Stomach (tissue), 9 donors: ENCODE data around the gene SLC22A15. TPM values are rescaled to one million over a fixed set of nuclear protein-coding genes. Genes with fewer than 3 reads are reported as not detected.

Source experiments
- DNase-seq, 2 donors: peaks; one replicate each; pipeline versions ENCODE4 v3.0.0 to v3.0.0-alpha.2; 2013 to 2019
- H3K27ac ChIP-seq, 5 donors: fragments of 200-600 bp in 4 of 5; sonication (generic) in 4 of 5; one replicate each; pipeline ENCODE4 v1.5.1; 2013 to 2019; ENCODE audit warnings: mild to moderate bottlenecking in 1 of 5, moderate library complexity in 1 of 5
- H3K27me3 ChIP-seq, 3 donors: fragments of 200-600 bp; sonication (generic); one replicate each; pipeline ENCODE4 v1.5.1; 2017 to 2019; ENCODE audit warnings: mixed run types in 1 of 3
- H3K36me3 ChIP-seq, 4 donors: fragments of 200-600 bp; sonication (generic); 1 replicate in 3 of 4; 2 replicates in 1 of 4; pipeline ENCODE4 v1.5.1; 2016 to 2019
- H3K4me1 ChIP-seq, 4 donors: fragments of 200-600 bp; sonication (generic); one replicate each; pipeline ENCODE4 v1.5.1; 2016 to 2019
- H3K4me3 ChIP-seq, 4 donors: fragments of 200-600 bp; sonication (generic) in 3 of 4; one replicate each; pipeline ENCODE4 v1.5.1; 2016 to 2019; ENCODE audit warnings: mild to moderate bottlenecking in 1 of 4
- H3K9me3 ChIP-seq, 4 donors: fragments of 200-600 bp; sonication (generic); one replicate each; pipeline ENCODE4 v1.5.1; 2016 to 2019
- CTCF ChIP-seq, 7 experiments: fragments of 450-650 bp in 4 of 7; fragments of 200-600 bp in 3 of 7; sonication (generic) in 3 of 7; IDR thresholded peaks; one replicate each; pipeline ENCODE4 v1.5.1; 2016 to 2019; ENCODE audit warnings: antibody characterized with exemption in 7 of 7, control low read depth in 2 of 7, mild to moderate bottlenecking in 1 of 7
- EP300 ChIP-seq: sonication (generic); formaldehyde crosslinking; IDR thresholded peaks from one replicate; pipeline ENCODE4 v1.6.1; 2017; ENCODE audit warnings: antibody characterized with exemption
- POLR2A ChIP-seq, 4 donors: fragments of 450-650 bp; IDR thresholded peaks; one replicate each; pipeline ENCODE4 v1.6.1; 2016; ENCODE audit warnings: antibody characterized with exemption in 4 of 4, control low read depth in 2 of 4, mild to moderate bottlenecking in 1 of 4, moderate library complexity in 1 of 4
- POLR2AphosphoS5 ChIP-seq, 3 donors: sonication (generic); formaldehyde crosslinking; IDR thresholded peaks; one replicate each; pipeline ENCODE4 v1.6.1; 2016; ENCODE audit warnings: antibody characterized with exemption in 3 of 3
- WGBS, 5 donors: extraction: QIAGEN DNeasy Blood & Tissue Kit in 3 of 5; methylation state at CpG; one replicate each; pipeline versions ENCODE4 v1.1.5 to v1.1.7; 2013 to 2018; 5-methylcytosine and 5-hydroxymethylcytosine counted together
- intact Hi-C: fragments of 100-400 bp; cut with DNase I; formaldehyde crosslinking; loops from one replicate; pipeline ENCODE4 v1.15.1; 2023; ENCODE audit warnings: low total_unique reads
- polyA plus RNA-seq, 3 donors: library from polyadenylated mRNA; stranded (reverse); fragments of 200-250 nt; gene quantifications; one replicate each; pipeline ENCODE4 v1.2.3, GENCODE V29; 2013
- total RNA-seq, 5 donors: library from RNA; depleted of rRNA; stranded (reverse); fragments of >200 nt; gene quantifications; one replicate each; pipeline versions ENCODE4 v1.1.0 to v1.2.3, GENCODE V29; 2014 to 2016
- donor health status: healthy with polysubstance abuse.
- donor health status: Bipolar disorder and iron deficiency.
- donor health status: healthy.

SLC22A15 gene
- total and polyA plus RNA-seq, 8 donors: 0.29 to 9.8 (median 3.3) TPM

GRCh38 chr1:115982400-115982799, 6.1 kb downstream of the SLC22A15 start:
- no peak for DNase-seq
- TF ChIP-seq POLR2AphosphoS5 (IDR thresholded peaks at IDR 0.05) (no peak), CTCF (IDR thresholded peaks at IDR 0.05) (no peak), POLR2A (IDR thresholded peaks at IDR 0.05) (no peak)
- Histone ChIP-seq H3K27ac (no peak overlapping the region), H3K4me1 (peaks cover 0 to 21% (median 9%) of the 10 kb centered on the region in 4 donors), H3K4me3 (no peak overlapping the region), H3K36me3 (no peaks in the 10 kb centered on the region), H3K27me3 (no peaks in the 10 kb centered on the region), H3K9me3 (no peaks in the 10 kb centered on the region)
- intact Hi-C loops: loop anchor here (5.0 kb wide), 1 partner anchor 175 kb away; no protein-coding TSS in a partner anchor
- WGBS, 5 donors: 41 to 55% (median 49%) methylated on average over 3 of the region's 3 CpGs

- intact Hi-C loops: loop anchor here (5.0 kb wide), 1 partner anchor 176 kb away; no protein-coding TSS in a partner anchor
- peaks cover 0 to 18% (median 5%) of the 10 kb centered on the region in 4 donors for H3K4me1 ChIP-seq
- 86 to 97% (median 89%) methylated on average over 3 of the region's 3 CpGs for WGBS, 5 donors
- H3K9me3 ChIP-seq: no peaks in the 10 kb centered on the region
- H3K27me3 ChIP-seq: no peaks in the 10 kb centered on the region
- H3K4me3 ChIP-seq: no peak overlapping the region
- no peak for TF ChIP-seq POLR2AphosphoS5 (IDR thresholded peaks at IDR 0.05)
- no peak for TF ChIP-seq EP300
- TF ChIP-seq CTCF (IDR thresholded peaks at IDR 0.05): no peak
- TF ChIP-seq POLR2A (IDR thresholded peaks at IDR 0.05): no peak
- no peak for DNase-seq
- H3K27ac ChIP-seq: no peak overlapping the region
- H3K36me3 ChIP-seq: no peaks in the 10 kb centered on the region
Measured at GRCh38 chr1:115983584-115983983, 7.3 kb downstream of the SLC22A15 start.

GRCh38 chr1:115987623-115988022, 11.3 kb downstream of the SLC22A15 start:
- TF ChIP-seq POLR2A (IDR thresholded peaks at IDR 0.05): no peak
- TF ChIP-seq POLR2AphosphoS5 (IDR thresholded peaks at IDR 0.05): no peak
- TF ChIP-seq CTCF (IDR thresholded peaks at IDR 0.05): no peak
- no peak for TF ChIP-seq EP300

GRCh38 chr1:115988953-115989352, 12.6 kb downstream of the SLC22A15 start:
- H3K9me3 ChIP-seq: no peaks in the 10 kb centered on the region
- peaks cover 0 to 15% (median 10%) of the 10 kb centered on the region in 4 donors for H3K36me3 ChIP-seq
- intact Hi-C loops: no loop called here
- TF ChIP-seq CTCF (IDR thresholded peaks at IDR 0.05) (no peak), POLR2AphosphoS5 (IDR thresholded peaks at IDR 0.05) (no peak), EP300 (no peak), POLR2A (IDR thresholded peaks at IDR 0.05) (no peak)
- H3K4me1 ChIP-seq: peaks cover 0 to 2% (median 0%) of the 10 kb centered on the region in 4 donors
- no peak for DNase-seq
- no peak overlapping the region for H3K4me3 ChIP-seq
- WGBS, 5 donors: 57 to 88% (median 83%) methylated on average over 1 of the region's 1 CpG
- H3K27me3 ChIP-seq: no peaks in the 10 kb centered on the region
- H3K27ac ChIP-seq: no peak overlapping the region

More at GRCh38 chr1:115987623-115988022, 11.3 kb downstream of the SLC22A15 start:
- H3K9me3 ChIP-seq: no peaks in the 10 kb centered on the region
- DNase-seq: no peak
- intact Hi-C loops: no loop called here
- H3K4me3 ChIP-seq: no peak overlapping the region
- H3K36me3 ChIP-seq: peaks cover 0 to 2% (median under 1%) of the 10 kb centered on the region in 4 donors
- peaks cover 0 to 2% (median 0%) of the 10 kb centered on the region in 4 donors for H3K4me1 ChIP-seq
- 29 to 61% (median 52%) methylated on average over 3 of the region's 3 CpGs for WGBS, 5 donors
- no peak overlapping the region for H3K27ac ChIP-seq
- no peaks in the 10 kb centered on the region for H3K27me3 ChIP-seq
